ENCODE measurements around the gene SLC17A5.

DNA sequence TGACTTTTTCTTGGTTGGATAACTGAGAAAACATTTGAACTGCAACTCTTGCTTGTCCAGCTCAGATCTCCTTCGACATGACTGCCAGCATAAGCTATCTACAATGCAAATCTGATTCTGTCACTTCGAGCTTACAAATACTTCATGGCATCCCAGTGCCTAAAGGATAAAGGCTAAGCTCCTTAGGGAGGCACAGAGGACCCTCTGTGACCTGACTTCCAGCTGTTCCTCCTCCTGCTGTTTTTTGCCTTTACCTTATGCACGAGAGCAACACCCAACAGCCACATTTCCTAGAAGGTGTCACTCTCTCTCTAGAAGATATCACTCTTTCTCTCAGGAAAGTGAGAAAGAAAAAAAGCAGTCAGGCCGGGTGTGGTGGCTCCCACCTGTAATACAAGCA is 23.4 kb downstream of the SLC17A5 start:
- TF ChIP-seq POLR2A (IDR thresholded peaks at IDR 0.05; ENCODE audit: low read depth, low read length) (no peak), EGR1 (IDR thresholded peaks at IDR 0.05; ENCODE audit: borderline replicate concordance in 1 of 2, low read depth in 2 of 2, low read length in 2 of 2) (no peak), EZH2 (IDR thresholded peaks at IDR 0.05; ENCODE audit: borderline replicate concordance, control insufficient read depth, low read depth, low read length) (no peak), SRF (IDR thresholded peaks at IDR 0.05; ENCODE audit: low read depth in 2 of 2, low read length in 2 of 2) (no peak)
